A549 (cell line): ENCODE data around the gene CD22. TPM values are rescaled to one million over a fixed set of nuclear protein-coding genes. Genes with fewer than 3 reads are reported as not detected.
A peak's percentile ranks its signal among the peaks of the same experiment; 100 is the strongest.
"Not testable (repeated sequence)": the region's sequence is repeated elsewhere in the genome, so short reads cannot be mapped to it uniquely, and the experiment has no call there.

Experiments
- ATAC-seq, 2 experiments: fragments of 200-7000 bp in 1 of 2; fragments of >200 bp in 1 of 2; cut with Nextera tagmentation in 1 of 2; cut with Tn5 transposase in 1 of 2; 3 replicates each; pipeline versions ENCODE4 v1.8.0 to v1.9.1; 2018 to 2020; ENCODE audit warnings: mild to moderate bottlenecking in 1 of 2, moderate library complexity in 1 of 2
- CTCF ChIA-PET: fragments of 300-600 bp; sonication (Branson Sonifier 250); formaldehyde crosslinking; extraction: SDS; loops from one replicate; lab custom pipeline; 2021; ENCODE audit warnings: antibody characterized with exemption, inconsistent platforms; lab: Yijun Ruan, JAX
- POLR2A ChIA-PET: fragments of 350-600 bp; formaldehyde crosslinking; extraction: SDS; loops from one replicate; lab custom pipeline; 2021; ENCODE audit warnings: antibody characterized with exemption, inconsistent platforms; lab: Yijun Ruan, JAX
- DNase-seq, 2 experiments: peaks; one replicate each; pipeline versions ENCODE4 v3.0.0 to v3.0.0-alpha.2; 2011 to 2016; ENCODE audit warnings: low read depth in 1 of 2, low spot score in 1 of 2
- FAIRE-seq: peaks from 2 replicates; lab custom pipeline; 2011; peaks lifted over from hg19 to GRCh38; lab: Jason Lieb, UNC
- H3K27ac ChIP-seq, 2 experiments: fragments of >200 bp; sonication (Bioruptor Twin); formaldehyde crosslinking; 3 replicates each; pipeline ENCODE4 v1.5.1; 2016 to 2017
- H3K4me1 ChIP-seq: fragments of >200 bp; sonication (Bioruptor Twin); formaldehyde crosslinking; 3 replicates; pipeline ENCODE4 v1.6.1; 2016
- H3K4me2 ChIP-seq: fragments of >200 bp; sonication (Bioruptor Twin); formaldehyde crosslinking; 3 replicates; pipeline ENCODE4 v1.6.1; 2016
- H3K4me3 ChIP-seq: fragments of >200 bp; sonication (Bioruptor Twin); formaldehyde crosslinking; 3 replicates; pipeline ENCODE4 v1.5.1; 2016
- H3K9me3 ChIP-seq: fragments of >200 bp; sonication (Bioruptor Twin); formaldehyde crosslinking; 3 replicates; pipeline ENCODE4 v1.6.1; 2016
- CBX8 ChIP-seq: fragments of 200-600 bp; sonication (generic); IDR thresholded peaks from 2 replicates; pipeline ENCODE4 v1.6.1; 2016
- CHD4 ChIP-seq: fragments of 200-600 bp; sonication (generic); IDR thresholded peaks from 2 replicates; pipeline ENCODE4 v1.6.1; 2016; ENCODE audit warnings: antibody characterized with exemption, mild to moderate bottlenecking, borderline replicate concordance
- CTCF ChIP-seq: fragments of >200 bp; sonication (Bioruptor Twin); formaldehyde crosslinking; IDR thresholded peaks from 3 replicates; pipeline ENCODE4 v1.5.1; 2016
- EHMT2 ChIP-seq: fragments of 200-600 bp; sonication (generic); IDR thresholded peaks from 2 replicates; pipeline ENCODE4 v1.6.1; 2016; ENCODE audit warnings: antibody characterized with exemption, low read depth, mild to moderate bottlenecking, moderate library complexity
- FOSL2 ChIP-seq, 2 experiments: fragments of 450-650 bp in 1 of 2; fragments of >200 bp in 1 of 2; sonication (Bioruptor Twin) in 1 of 2; formaldehyde crosslinking; IDR thresholded peaks; 2 replicates each; pipeline versions ENCODE4 v1.5.0 to v1.6.1; 2016 to 2020; ENCODE audit warnings: mild to moderate bottlenecking in 1 of 2, moderate library complexity in 1 of 2
- GATA3 ChIP-seq: IDR thresholded peaks from 2 replicates; pipeline ENCODE4 v1.6.1; 2012; ENCODE audit warnings: borderline replicate concordance
- HDAC2 ChIP-seq: fragments of 200-600 bp; sonication (generic); IDR thresholded peaks from 2 replicates; pipeline ENCODE4 v1.6.1; 2016
- HOXB13 ChIP-seq: fragments of 250-450 bp; sonication (Bioruptor Pico); IDR thresholded peaks from 2 replicates; pipeline ENCODE4 v1.5.0; 2020; ENCODE audit warnings: low read depth, mild to moderate bottlenecking, moderate library complexity
- JUNB ChIP-seq: fragments of >200 bp; sonication (Bioruptor Twin); formaldehyde crosslinking; IDR thresholded peaks from 2 replicates; pipeline ENCODE4 v1.6.1; 2016
- MAFK ChIP-seq: fragments of 450-650 bp; IDR thresholded peaks from 2 replicates; pipeline ENCODE4 v1.6.1; 2014; ENCODE audit not compliant: partially characterized antibody
- NR3C1 ChIP-seq: fragments of >200 bp; sonication (Bioruptor Twin); formaldehyde crosslinking; IDR thresholded peaks from 3 replicates; pipeline ENCODE4 v1.6.1; 2017
- PHF8 ChIP-seq: fragments of 200-600 bp; sonication (generic); IDR thresholded peaks from 2 replicates; pipeline ENCODE4 v1.6.1; 2016; ENCODE audit warnings: low read depth, mild to moderate bottlenecking, antibody characterized with exemption, moderate library complexity, borderline replicate concordance
- POLR2A ChIP-seq: IDR thresholded peaks from 2 replicates; pipeline ENCODE4 v1.6.1; 2012; ENCODE audit warnings: mild to moderate bottlenecking, low read length
- POLR2AphosphoS2 ChIP-seq: conservative IDR thresholded peaks from 2 replicates; pipeline ENCODE4 v1.6.1; 2012; ENCODE audit warnings: low read length, improper control_type of control experiment, inconsistent platforms
- TFCP2L1 ChIP-seq: fragments of 250-450 bp; sonication (Bioruptor Pico); IDR thresholded peaks from 2 replicates; pipeline ENCODE4 v1.5.0; 2021; ENCODE audit warnings: mild to moderate bottlenecking
- TP53 ChIP-seq: fragments of 250-450 bp; sonication (Bioruptor Pico); IDR thresholded peaks from 2 replicates; pipeline ENCODE4 v1.5.0; 2021; ENCODE audit warnings: mild to moderate bottlenecking, moderate library complexity
- WGBS: methylation state at CpG from one replicate; pipeline ENCODE4 v1.1.6; 2017; ENCODE audit errors: missing lambda C conversion rate; 5-methylcytosine and 5-hydroxymethylcytosine counted together
- polyA plus RNA-seq, 4 experiments: library from polyadenylated mRNA; depleted of rRNA in 3 of 4; stranded (reverse); fragments of >200 nt; fragmentation: RNase III in 1 of 4; extraction: RNeasy Plus Mini Kit Qiagen cat#74134 plus additional on column Dnase treatment in 1 of 4; gene quantifications; 2 replicates in 3 of 4; 3 replicates in 1 of 4; pipeline ENCODE4 v1.2.3, GENCODE V29; 2011 to 2017
- TF ChIP-seq, protein P1 (sequence below): fragments of 450-650 bp; IDR thresholded peaks from 2 replicates; pipeline ENCODE4 v1.6.1; 2014; ENCODE audit warnings: antibody characterized with exemption
- TF ChIP-seq, protein P2 (sequence below): IDR thresholded peaks from 2 replicates; pipeline ENCODE4 v1.6.1; 2012

CD22 gene
- polyA plus RNA-seq, 2 of the 4 experiments (the other 2 are of a cell fraction), result 0.05 to 0.14 TPM

- DNase-seq (no peak), FAIRE-seq (no peak), ATAC-seq (no peak)
- Histone ChIP-seq H3K4me3 (no peak overlapping the region), H3K9me3 (no peaks in the 10 kb centered on the region), H3K27ac (no peak overlapping the region), H3K4me2 (no peak overlapping the region), H3K4me1 (no peaks in the 10 kb centered on the region)
- 30% methylated on average over 6 of the region's 6 CpGs for WGBS
- no peak for TF ChIP-seq GATA3
- TF ChIP-seq HDAC2, result no peak
- no peak for TF ChIP-seq FOSL2 (IDR thresholded peaks at IDR 0.05)
- TF ChIP-seq FOSL2 (CRISPR knock-in tag; IDR thresholded peaks at IDR 0.05), result no peak
- no peak for TF ChIP-seq TFCP2L1 (CRISPR knock-in tag)
- no peak for TF ChIP-seq CHD4
- no peak for TF ChIP-seq POLR2A
- no peak for TF ChIP-seq CTCF
- no peak for TF ChIP-seq CBX8
- CTCF ChIA-PET, result interaction anchor here (0.6 to 15.0 kb wide), 12 partner anchors 9 to 337 kb away, joined by 3 to 368 read pairs (median 4); partner anchors contain the start of gene KRTDAP
- POLR2A ChIA-PET, result no interaction called here
These were observed 26.9 kb downstream of the CD22 start for GRCh38 chr19:35355791-35356460.

DNA sequence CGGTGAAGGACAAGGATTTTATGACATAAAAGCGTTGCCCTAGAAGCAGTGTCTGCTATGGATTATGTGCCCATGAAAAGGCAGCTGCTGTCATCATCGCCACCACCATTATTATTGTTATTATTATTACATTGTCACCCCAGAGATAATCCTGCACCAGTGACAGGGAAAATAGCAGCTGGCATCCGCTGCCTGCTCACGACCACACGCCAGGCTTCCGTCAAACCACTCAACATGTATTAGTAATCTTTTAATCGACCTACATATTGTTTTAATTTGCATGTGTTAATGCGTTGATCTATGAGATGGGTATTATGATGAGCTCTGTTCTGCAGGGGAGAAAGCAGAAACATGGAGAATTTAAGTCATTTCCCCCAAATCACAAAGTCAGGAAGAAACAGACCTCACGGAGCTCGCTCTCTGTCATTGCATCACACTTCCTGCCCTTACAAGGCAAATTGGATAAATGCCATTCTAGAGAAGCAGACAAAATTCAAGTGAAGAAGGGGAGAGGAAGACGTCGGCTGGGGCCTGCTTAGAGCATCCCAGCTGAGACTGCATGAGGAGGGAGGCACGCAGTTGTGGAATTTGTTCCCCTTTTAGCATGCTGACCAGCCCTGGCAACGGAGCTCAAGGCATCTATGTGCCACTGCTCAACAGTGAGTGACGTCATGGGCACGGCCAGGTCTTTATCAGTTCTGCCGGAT, 29.0 kb downstream of the CD22 start, which contains the start of gene FFAR3:
FFAR3 (plus strand) TSS at position 594 of the 707 bp plus-strand sequence. CDS start 431 bp downstream, outside the sequence.
- no peak for DNase-seq
- no peak for ATAC-seq
- WGBS, result 46% methylated on average over 18 of the region's 18 CpGs
- Histone ChIP-seq H3K9me3 (no peaks in the 10 kb centered on the region), H3K4me3 (no peak within 1 kb of the TSS), H3K4me2 (no peak within 1 kb of the TSS), H3K27ac (no peak within 1 kb of the TSS), H3K4me1 (no peaks in the 10 kb centered on the region)
- no peak for FAIRE-seq
- ChIA-PET POLR2A (no interaction called here), CTCF (interaction anchor here (0.6 to 15.0 kb wide), 8 partner anchors 39 to 345 kb away, joined by 3 to 368 read pairs (median 3); partner anchors contain the start of gene KRTDAP)
- TF ChIP-seq MAFK (no peak), EHMT2 (no peak), POLR2A (no peak), TP53 (CRISPR knock-in tag) (no peak), JUNB (no peak), HOXB13 (CRISPR knock-in tag) (no peak), NR3C1 (no peak), HDAC2 (no peak), PHF8 (no peak), POLR2AphosphoS2 (no peak), CHD4 (no peak)
- TF ChIP-seq, protein P1, sequence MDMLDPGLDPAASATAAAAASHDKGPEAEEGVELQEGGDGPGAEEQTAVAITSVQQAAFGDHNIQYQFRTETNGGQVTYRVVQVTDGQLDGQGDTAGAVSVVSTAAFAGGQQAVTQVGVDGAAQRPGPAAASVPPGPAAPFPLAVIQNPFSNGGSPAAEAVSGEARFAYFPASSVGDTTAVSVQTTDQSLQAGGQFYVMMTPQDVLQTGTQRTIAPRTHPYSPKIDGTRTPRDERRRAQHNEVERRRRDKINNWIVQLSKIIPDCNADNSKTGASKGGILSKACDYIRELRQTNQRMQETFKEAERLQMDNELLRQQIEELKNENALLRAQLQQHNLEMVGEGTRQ, result no peak
- TF ChIP-seq, protein P2, sequence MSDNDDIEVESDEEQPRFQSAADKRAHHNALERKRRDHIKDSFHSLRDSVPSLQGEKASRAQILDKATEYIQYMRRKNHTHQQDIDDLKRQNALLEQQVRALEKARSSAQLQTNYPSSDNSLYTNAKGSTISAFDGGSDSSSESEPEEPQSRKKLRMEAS, result no peak

DNA sequence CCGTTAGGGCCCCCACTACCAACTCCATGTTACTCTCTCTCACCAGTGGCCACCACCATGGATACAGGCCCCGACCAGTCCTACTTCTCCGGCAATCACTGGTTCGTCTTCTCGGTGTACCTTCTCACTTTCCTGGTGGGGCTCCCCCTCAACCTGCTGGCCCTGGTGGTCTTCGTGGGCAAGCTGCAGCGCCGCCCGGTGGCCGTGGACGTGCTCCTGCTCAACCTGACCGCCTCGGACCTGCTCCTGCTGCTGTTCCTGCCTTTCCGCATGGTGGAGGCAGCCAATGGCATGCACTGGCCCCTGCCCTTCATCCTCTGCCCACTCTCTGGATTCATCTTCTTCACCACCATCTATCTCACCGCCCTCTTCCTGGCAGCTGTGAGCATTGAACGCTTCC, 29.8 kb downstream of the CD22 start:
- CTCF ChIA-PET, result interaction anchor here (0.6 to 15.0 kb wide), 3 partner anchors 73 to 134 kb away, joined by 3 to 368 read pairs (median 256); partner anchors contain the start of gene KRTDAP
- H3K4me2 ChIP-seq, DNase-seq, H3K4me1 ChIP-seq, ATAC-seq, H3K9me3 ChIP-seq, POLR2A ChIA-PET, H3K4me3 ChIP-seq, H3K27ac ChIP-seq: not testable (repeated sequence)
- peak; percentile 63 for FAIRE-seq
- WGBS, result 43% methylated on average over 13 of the region's 16 CpGs

GRCh38 chr19:35359395-35359794, 30.4 kb downstream of the CD22 start:
- peak; percentile 84 for FAIRE-seq
- ATAC-seq, CTCF ChIA-PET, H3K27ac ChIP-seq, H3K4me3 ChIP-seq, DNase-seq, POLR2A ChIA-PET, H3K9me3 ChIP-seq, H3K4me2 ChIP-seq, H3K4me1 ChIP-seq: not testable (repeated sequence)
- 54% methylated on average over 18 of the region's 21 CpGs for WGBS

DNA sequence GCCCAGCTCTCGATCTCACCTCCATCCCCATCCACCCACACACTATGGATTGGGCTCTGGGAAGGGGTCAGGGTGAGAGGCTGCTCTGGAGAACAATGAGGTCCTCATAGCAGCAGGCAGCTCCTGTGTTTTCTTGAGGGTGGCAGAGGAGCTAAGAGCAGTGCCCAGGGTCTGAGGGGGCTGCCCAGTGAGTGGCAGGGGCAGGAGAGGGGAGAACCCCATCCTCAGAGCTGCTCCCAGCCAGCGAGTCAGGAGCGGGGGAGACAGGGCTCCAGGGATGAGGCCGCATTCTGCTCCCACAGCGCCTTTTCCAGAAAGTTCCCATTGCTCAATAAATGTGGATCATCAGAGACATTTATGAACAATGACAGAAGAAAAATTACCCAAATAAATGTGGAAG, 31.1 kb downstream of the CD22 start:
- FAIRE-seq, result peak; percentile 51
- ATAC-seq, DNase-seq, H3K4me2 ChIP-seq, H3K9me3 ChIP-seq, H3K4me3 ChIP-seq, POLR2A ChIA-PET, H3K27ac ChIP-seq, H3K4me1 ChIP-seq: not testable (repeated sequence)
- CTCF ChIA-PET, result interaction anchor here (3.4 kb wide), 1 partner anchor 109 kb away, joined by 17 read pairs; no protein-coding TSS in a partner anchor
- WGBS, result 18% methylated on average over 2 of the region's 5 CpGs
